ENCODE data around the gene MOG. TPM values are rescaled to one million over a fixed set of nuclear protein-coding genes. Genes with fewer than 3 reads are reported as not detected.
A peak's percentile ranks its signal among the peaks of the same experiment; 100 is the strongest.

Gene MOG
- total RNA-seq, 2 donors from 2014 or later, result not detected

- Histone ChIP-seq H3K4me1 (ENCODE audit: control insufficient read depth, insufficient read depth, low read length) (no peaks in the 10 kb centered on the region), H3K36me3 (ENCODE audit: control insufficient read depth, insufficient read depth, low read length) (no peaks in the 10 kb centered on the region), H3K4me3 (ENCODE audit: low read length) (no peak overlapping the region), H3K27me3 (ENCODE audit: control insufficient read depth, insufficient read depth, low read length, poor library complexity, severe bottlenecking) (no peaks in the 10 kb centered on the region), H3K9me3 (ENCODE audit: control insufficient read depth, low read length) (peaks cover 6% of the 10 kb centered on the region), H3K9ac (ENCODE audit: extremely low read depth, low read length, poor library complexity, severe bottlenecking) (no peak overlapping the region), H3K27ac (ENCODE audit: low read depth, low read length) (no peak overlapping the region)
- peak; percentile 84 for DNase-seq
- TF ChIP-seq CTCF (conservative IDR thresholded peaks at IDR 0.05), result peak; percentile 81
- Mint-ChIP-seq H3K27ac (no peak overlapping the region), H3K36me3 (ENCODE audit: low read depth) (no peaks in the 10 kb centered on the region), H3K9me3 (peaks cover 7% of the 10 kb centered on the region), H3K4me3 (no peak overlapping the region), H3K4me1 (no peaks in the 10 kb centered on the region), H3K27me3 (ENCODE audit: insufficient read depth) (no peaks in the 10 kb centered on the region)
- WGBS, 2 experiments (ENCODE audit: insufficient coverage in 1 of 2, insufficient read length in 1 of 2), result 66 to 73% methylated on average over 10 of the region's 10 CpGs
Observed at GRCh38 chr6:29696147-29697125, 39.5 kb downstream of the MOG start.

- Mint-ChIP-seq H3K9me3 (no peaks in the 10 kb centered on the region), H3K36me3 (ENCODE audit: low read depth) (no peaks in the 10 kb centered on the region), H3K4me1 (no peaks in the 10 kb centered on the region), H3K27ac (no peak overlapping the region), H3K4me3 (no peak overlapping the region), H3K27me3 (ENCODE audit: insufficient read depth) (peaks cover 28% of the 10 kb centered on the region)
- Histone ChIP-seq H3K36me3 (ENCODE audit: control insufficient read depth, insufficient read depth, low read length) (no peaks in the 10 kb centered on the region), H3K9me3 (ENCODE audit: control insufficient read depth, low read length) (no peaks in the 10 kb centered on the region), H3K27me3 (ENCODE audit: control insufficient read depth, insufficient read depth, low read length, poor library complexity, severe bottlenecking) (peaks cover 20% of the 10 kb centered on the region), H3K27ac (ENCODE audit: low read depth, low read length) (no peak overlapping the region), H3K4me1 (ENCODE audit: control insufficient read depth, insufficient read depth, low read length) (no peaks in the 10 kb centered on the region), H3K9ac (ENCODE audit: extremely low read depth, low read length, poor library complexity, severe bottlenecking) (no peak overlapping the region), H3K4me3 (ENCODE audit: low read length) (no peak overlapping the region)
- peak; percentile 97 for DNase-seq
- TF ChIP-seq CTCF (conservative IDR thresholded peaks at IDR 0.05), result peak; percentile 92
- WGBS, 2 experiments (ENCODE audit: insufficient coverage in 1 of 2, insufficient read length in 1 of 2), result 12 to 16% methylated on average over 17 of the region's 17 CpGs
Observed at GRCh38 chr6:29702519-29703103, 45.7 kb downstream of the MOG start.

- TF ChIP-seq CTCF (conservative IDR thresholded peaks at IDR 0.05), result peak; percentile 78
- H3K4me3 Mint-ChIP-seq, result no peak overlapping the region
- H3K27me3 ChIP-seq (ENCODE audit: control insufficient read depth, insufficient read depth, low read length, poor library complexity, severe bottlenecking), result peaks cover 40% of the 10 kb centered on the region
- H3K9me3 Mint-ChIP-seq, result no peaks in the 10 kb centered on the region
- no peak overlapping the region for H3K4me3 ChIP-seq (ENCODE audit: low read length)
- 52 to 61% methylated on average over 6 to 10 of the region's 10 CpGs for WGBS, 2 experiments (ENCODE audit: insufficient coverage in 1 of 2, insufficient read length in 1 of 2)
- peaks cover 44% of the 10 kb centered on the region for H3K27me3 Mint-ChIP-seq (ENCODE audit: insufficient read depth)
- no peak overlapping the region for H3K9ac ChIP-seq (ENCODE audit: extremely low read depth, low read length, poor library complexity, severe bottlenecking)
- no peaks in the 10 kb centered on the region for H3K4me1 Mint-ChIP-seq
- H3K36me3 Mint-ChIP-seq (ENCODE audit: low read depth), result no peaks in the 10 kb centered on the region
- DNase-seq, result peak; percentile 76
- no peak overlapping the region for H3K27ac ChIP-seq (ENCODE audit: low read depth, low read length)
- H3K9me3 ChIP-seq (ENCODE audit: control insufficient read depth, low read length), result no peaks in the 10 kb centered on the region
- no peak overlapping the region for H3K27ac Mint-ChIP-seq
- no peaks in the 10 kb centered on the region for H3K36me3 ChIP-seq (ENCODE audit: control insufficient read depth, insufficient read depth, low read length)
- H3K4me1 ChIP-seq (ENCODE audit: control insufficient read depth, insufficient read depth, low read length), result no peaks in the 10 kb centered on the region
Observed at GRCh38 chr6:29705389-29706231, 48.7 kb downstream of the MOG start.

Measured in endodermal cell (in vitro differentiated cells).